H1 (cell line): Measurements from ENCODE around the gene ZNF101. TPM values are rescaled to one million over a fixed set of nuclear protein-coding genes. Genes with fewer than 3 reads are reported as not detected.

Source experiments
- CTCF ChIA-PET: fragments of 300-600 bp; sonication (Branson Sonifier 250); formaldehyde crosslinking; loops from one replicate; lab custom pipeline; 2021; ENCODE audit not compliant: partially characterized antibody; lab: Charles Lee
- POLR2A ChIA-PET: fragments of 300-600 bp; sonication (Branson Sonifier 250); formaldehyde crosslinking; loops from one replicate; lab custom pipeline; 2021; ENCODE audit warnings: inconsistent platforms; ENCODE audit not compliant: partially characterized antibody; lab: Charles Lee
- DNase-seq, 2 experiments: peaks; one replicate each; pipeline versions ENCODE4 v3.0.0 to v3.0.0-alpha.2; 2010 to 2022; ENCODE audit warnings: low spot score in 2 of 2, low read depth in 1 of 2, mixed read lengths in 1 of 2
- FAIRE-seq: peaks from 2 replicates; lab custom pipeline; 2011; peaks lifted over from hg19 to GRCh38; lab: Jason Lieb, UNC
- H2AFZ ChIP-seq: 2 replicates; pipeline ENCODE4 v1.8.1; 2012; ENCODE audit warnings: low read length, inconsistent platforms
- H2AK5ac ChIP-seq: 2 replicates; pipeline ENCODE4 v1.6.1; 2013; ENCODE audit warnings: low read depth, low read length
- H2BK120ac ChIP-seq: replicated peaks from 2 replicates; pipeline ENCODE3; 2013; ENCODE audit warnings: low read depth, low read length, inconsistent platforms
- H2BK12ac ChIP-seq: 2 replicates; pipeline ENCODE4 v1.6.1; 2013; ENCODE audit warnings: low read depth, low read length
- H2BK15ac ChIP-seq: 2 replicates; pipeline ENCODE4 v1.6.1; 2013; ENCODE audit warnings: low read length
- H2BK20ac ChIP-seq: 2 replicates; pipeline ENCODE4 v1.6.1; 2013; ENCODE audit warnings: low read length
- H2BK5ac ChIP-seq: 2 replicates; pipeline ENCODE4 v1.6.1; 2013; ENCODE audit warnings: low read depth, low read length
- H3K14ac ChIP-seq: 2 replicates; pipeline ENCODE4 v1.6.1; 2013; ENCODE audit warnings: inconsistent platforms; ENCODE audit not compliant: insufficient read length
- H3K18ac ChIP-seq: 2 replicates; pipeline ENCODE4 v1.6.1; 2013; ENCODE audit warnings: low read length; ENCODE audit errors: extremely low read depth
- H3K23ac ChIP-seq: 2 replicates; pipeline ENCODE4 v1.6.1; 2013; ENCODE audit warnings: inconsistent platforms; ENCODE audit not compliant: insufficient read length
- H3K23me2 ChIP-seq: 2 replicates; pipeline ENCODE4 v1.6.1; 2013; ENCODE audit warnings: low read depth, low read length
- H3K27ac ChIP-seq: 2 replicates; pipeline ENCODE4 v1.6.1; 2011; ENCODE audit warnings: low read depth, low read length, inconsistent platforms
- H3K27me3 ChIP-seq, 4 experiments: replicated peaks in 1 of 4; 1 replicate in 1 of 4; 2 replicates in 3 of 4; pipeline versions ENCODE4 v1.6.1 to v1.8.1; 2011 to 2013; ENCODE audit warnings: low read length in 3 of 4, mild to moderate bottlenecking in 3 of 4, inconsistent platforms in 2 of 4, mixed read lengths in 2 of 4, moderate library complexity in 1 of 4; ENCODE audit not compliant: control insufficient read depth in 3 of 4, insufficient read depth in 3 of 4; ENCODE audit errors: extremely low read depth in 1 of 4
- H3K36me3 ChIP-seq, 4 experiments: 2 replicates each; pipeline versions ENCODE4 v1.6.1 to v1.8.1; 2011 to 2013; ENCODE audit warnings: mild to moderate bottlenecking in 4 of 4, low read length in 3 of 4, moderate library complexity in 2 of 4, control low read depth in 1 of 4, inconsistent platforms in 1 of 4; ENCODE audit not compliant: insufficient read depth in 4 of 4, control insufficient read depth in 2 of 4
- H3K4ac ChIP-seq: replicated peaks from 2 replicates; pipeline ENCODE3; 2013; ENCODE audit warnings: low read length, low read depth, mixed read lengths, inconsistent platforms; ENCODE audit not compliant: insufficient read length
- H3K4me1 ChIP-seq, 4 experiments: replicated peaks in 1 of 4; 1 replicate in 1 of 4; 2 replicates in 3 of 4; pipeline versions ENCODE4 v1.6.1 to v1.8.1; 2011 to 2013; ENCODE audit warnings: low read length in 3 of 4, inconsistent platforms in 2 of 4, mixed read lengths in 1 of 4; ENCODE audit not compliant: insufficient read depth in 4 of 4, control insufficient read depth in 3 of 4
- H3K4me2 ChIP-seq, 2 experiments: 2 replicates each; pipeline versions ENCODE4 v1.6.1 to v1.8.1; 2011 to 2013; ENCODE audit warnings: low read depth in 2 of 2, low read length in 2 of 2, control low read depth in 1 of 2, inconsistent platforms in 1 of 2, mild to moderate bottlenecking in 1 of 2; ENCODE audit not compliant: insufficient read depth in 1 of 2
- H3K4me3 ChIP-seq, 4 experiments: fragments of 200-600, 300-600 bp in 1 of 4; sonication (generic), shearing (Covaris generic), sonication (Bioruptor Twin) in 1 of 4; 2 replicates each; pipeline versions ENCODE4 v1.5.1 to v1.8.1; 2011 to 2016; ENCODE audit warnings: low read length in 4 of 4, low read depth in 3 of 4, control low read depth in 2 of 4, inconsistent platforms in 2 of 4, mild to moderate bottlenecking in 2 of 4, mixed read lengths in 1 of 4, moderate library complexity in 1 of 4; ENCODE audit not compliant: insufficient read depth in 2 of 4; ENCODE audit errors: extremely low read depth in 1 of 4
- H3K56ac ChIP-seq: replicated peaks from 2 replicates; pipeline ENCODE3; 2013; ENCODE audit warnings: low read depth, mild to moderate bottlenecking, mixed read lengths, low read length, inconsistent platforms; ENCODE audit not compliant: insufficient read length
- H3K79me1 ChIP-seq: 2 replicates; pipeline ENCODE4 v1.6.1; 2013; ENCODE audit warnings: low read depth, low read length, control low read depth
- H3K79me2 ChIP-seq, 2 experiments: 2 replicates each; pipeline versions ENCODE4 v1.6.1 to v1.8.1; 2012 to 2013; ENCODE audit warnings: low read length in 2 of 2, mild to moderate bottlenecking in 2 of 2, inconsistent platforms in 1 of 2; ENCODE audit not compliant: insufficient read depth in 2 of 2, control insufficient read depth in 1 of 2
- H3K9ac ChIP-seq, 4 experiments: replicated peaks in 1 of 4; 1 replicate in 1 of 4; 2 replicates in 3 of 4; pipeline versions ENCODE4 v1.6.1 to v1.8.1; 2011 to 2013; ENCODE audit warnings: low read depth in 3 of 4, low read length in 3 of 4, control low read depth in 2 of 4, mild to moderate bottlenecking in 2 of 4, moderate library complexity in 2 of 4, inconsistent platforms in 1 of 4; ENCODE audit errors: extremely low read depth in 1 of 4
- H3K9me3 ChIP-seq, 2 experiments: 2 replicates each; pipeline versions ENCODE4 v1.6.1 to v1.8.1; 2012 to 2013; ENCODE audit warnings: mild to moderate bottlenecking in 2 of 2, moderate library complexity in 2 of 2, control low read depth in 1 of 2, inconsistent platforms in 1 of 2, low read depth in 1 of 2, low read length in 1 of 2, mixed read lengths in 1 of 2; ENCODE audit not compliant: insufficient read depth in 2 of 2
- H4K20me1 ChIP-seq, 2 experiments: replicated peaks in 1 of 2; 2 replicates each; pipeline versions ENCODE3 to v1.8.1; 2011 to 2013; ENCODE audit warnings: inconsistent platforms in 2 of 2, low read length in 2 of 2, mild to moderate bottlenecking in 1 of 2; ENCODE audit not compliant: insufficient read depth in 2 of 2, control insufficient read depth in 1 of 2
- H4K5ac ChIP-seq: 2 replicates; pipeline ENCODE4 v1.6.1; 2013; ENCODE audit warnings: low read length, low read depth, mixed read lengths, inconsistent platforms; ENCODE audit not compliant: insufficient read length
- H4K8ac ChIP-seq: 2 replicates; pipeline ENCODE4 v1.8.0; 2013; ENCODE audit warnings: mild to moderate bottlenecking, moderate library complexity, low read length, inconsistent platforms; ENCODE audit not compliant: insufficient read depth; ENCODE audit errors: extremely low read depth
- H4K91ac ChIP-seq: replicated peaks from 2 replicates; pipeline ENCODE3; 2013; ENCODE audit warnings: low read length, mixed read lengths, inconsistent platforms; ENCODE audit not compliant: insufficient read length
- ASH2L ChIP-seq: fragments of 200-600, 300-600 bp; sonication (generic); IDR thresholded peaks from one replicate; pipeline ENCODE4 v1.7.1; 2017; ENCODE audit warnings: low read length
- CEBPB ChIP-seq: IDR thresholded peaks from 2 replicates; pipeline ENCODE4 v1.6.1; 2012; ENCODE audit warnings: low read depth, low read length
- EZH2 ChIP-seq: fragments of 200-600 bp; sonication (generic); IDR thresholded peaks from 2 replicates; pipeline ENCODE4 v1.7.1; 2012; ENCODE audit warnings: low read depth, mild to moderate bottlenecking, moderate library complexity, low read length, inconsistent platforms; ENCODE audit not compliant: severe bottlenecking
- POU5F1 ChIP-seq: IDR thresholded peaks from 2 replicates; pipeline ENCODE4 v1.6.1; 2011; ENCODE audit warnings: low read depth, mild to moderate bottlenecking, low read length, moderate library complexity
- SIN3A ChIP-seq, 2 experiments: IDR thresholded peaks in 1 of 2; conservative IDR thresholded peaks in 1 of 2; 2 replicates each; pipeline ENCODE4 v1.6.1; 2011 to 2012; ENCODE audit warnings: low read length in 2 of 2, improper control_type of control experiment in 1 of 2, low read depth in 1 of 2, mild to moderate bottlenecking in 1 of 2
- WGBS, 2 experiments: shearing (Covaris generic) in 1 of 2; methylation state at CpG; one replicate each; pipeline versions ENCODE4 v1.1.6 to v1.1.7; 2013 to 2015; ENCODE audit warnings: low lambda C conversion rate in 2 of 2, mixed read lengths in 2 of 2, inconsistent platforms in 1 of 2, low coverage in 1 of 2, missing lambda C conversion rate in 1 of 2; ENCODE audit not compliant: insufficient replicate concordance in 2 of 2, insufficient coverage in 1 of 2, insufficient read length in 1 of 2; ENCODE audit errors: extremely low coverage in 1 of 2, missing lambda C conversion rate in 1 of 2; 5-methylcytosine and 5-hydroxymethylcytosine counted together
- polyA plus RNA-seq, 7 experiments: library from polyadenylated mRNA; depleted of rRNA in 3 of 7; stranded (reverse) in 5 of 7; unstranded in 2 of 7; fragments of >200 nt in 5 of 7; fragments of 200-250 nt in 2 of 7; gene quantifications; 1 replicate in 5 of 7; 2 replicates in 1 of 7; 4 replicates in 1 of 7; pipeline versions ENCODE4 v1.2.1 to v1.2.3, GENCODE V29; 2011 to 2013; ENCODE audit warnings: missing spikeins in 2 of 7, mixed read lengths in 2 of 7
- total RNA-seq: library from RNA; stranded (reverse); fragmentation: NEBNext Ultra II Directional; extraction: Animal tissue kit (Norgen Biotek cat#: 25700); gene quantifications from 2 replicates; pipeline ENCODE4 v1.2.1, GENCODE V29; 2021

Gene ZNF101
- total and polyA plus RNA-seq, 2 of the 8 experiments (the other 6 are each of a cell fraction or from before 2014, with no cell fraction given) = 13.0 to 50.9 TPM

DNA sequence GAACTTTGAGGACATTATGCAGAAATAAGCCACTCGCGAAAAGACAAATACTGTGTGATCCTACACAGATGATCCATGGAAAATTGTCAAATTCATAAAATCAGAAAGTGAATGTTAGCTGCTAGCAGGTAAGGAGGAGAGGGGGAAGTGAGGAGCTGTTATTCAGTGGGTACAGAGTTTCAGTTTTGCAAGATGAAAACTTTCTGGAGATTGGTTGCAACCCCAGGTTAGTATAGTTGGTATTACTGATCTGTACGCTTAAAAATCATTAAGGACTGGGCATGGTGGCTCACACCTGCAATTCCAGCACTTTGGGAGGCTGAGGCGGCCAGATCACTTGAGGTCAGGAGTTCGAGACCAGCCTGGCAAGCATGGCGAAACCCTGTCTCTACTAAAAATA is 17.9 kb downstream of the ZNF101 start:
- POLR2A ChIA-PET = interaction anchor here (0.7 to 2.6 kb wide), 9 partner anchors 8 to 214 kb away, joined by 3 to 6 read pairs (median 4); partner anchors contain the start of genes ZNF14, ZNF253 and ZNF93
- Histone ChIP-seq H3K9ac (no peak overlapping the region), H3K4me2 (no peak overlapping the region), H2AFZ (no peak overlapping the region), H3K4ac (no peak overlapping the region), H3K4me3 (no peak overlapping the region), H3K9me3 (no peaks in the 10 kb centered on the region), H2AK5ac (no peak overlapping the region), H2BK20ac (no peak overlapping the region), H3K4me1 (no peaks in the 10 kb centered on the region), H2BK15ac (no peak overlapping the region), H4K20me1 (no peaks in the 10 kb centered on the region), H3K23ac (no peak overlapping the region), H3K79me2 (no peaks in the 10 kb centered on the region), H3K27ac (no peak overlapping the region), H3K14ac (no peak overlapping the region), H2BK120ac (no peak overlapping the region), H2BK5ac (no peak overlapping the region), H4K5ac (no peak overlapping the region), H3K56ac (no peak overlapping the region), H3K18ac (no peak overlapping the region), H4K91ac (no peak overlapping the region), H3K23me2 (no peaks in the 10 kb centered on the region), H3K79me1 (no peaks in the 10 kb centered on the region), H4K8ac (no peak overlapping the region), H3K27me3 (no peaks in the 10 kb centered on the region), H2BK12ac (no peak overlapping the region), H3K36me3 (peaks cover 0 to 6% (median under 1%) of the 10 kb centered on the region in 4 experiments; a peak in 3 of 8 replicates)
- CTCF ChIA-PET = no interaction called here
- TF ChIP-seq SIN3A (conservative IDR thresholded peaks at IDR 0.05 in 1 of 2, IDR thresholded peaks at IDR 0.05 in 1 of 2; ENCODE audit: low read depth in 1 of 2, low read length in 2 of 2) = no peak
- TF ChIP-seq ASH2L = no peak
- no peak for TF ChIP-seq CEBPB
- no peak for TF ChIP-seq POU5F1
- TF ChIP-seq EZH2 = no peak
- FAIRE-seq (no peak), DNase-seq (no peak)
- 96% methylated on average over 6 of the region's 6 CpGs; no CpG with 5 or more reads in 1 of the 2 experiments for WGBS, 2 experiments
